Effector CD4-positive, alpha-beta T cell (primary cell): Measurements from ENCODE around the gene TRAK1.

Experiments
- DNase-seq: peaks from one replicate; pipeline ENCODE4 v3.0.0-alpha.2; 2020

The TRAK1 gene

DNA sequence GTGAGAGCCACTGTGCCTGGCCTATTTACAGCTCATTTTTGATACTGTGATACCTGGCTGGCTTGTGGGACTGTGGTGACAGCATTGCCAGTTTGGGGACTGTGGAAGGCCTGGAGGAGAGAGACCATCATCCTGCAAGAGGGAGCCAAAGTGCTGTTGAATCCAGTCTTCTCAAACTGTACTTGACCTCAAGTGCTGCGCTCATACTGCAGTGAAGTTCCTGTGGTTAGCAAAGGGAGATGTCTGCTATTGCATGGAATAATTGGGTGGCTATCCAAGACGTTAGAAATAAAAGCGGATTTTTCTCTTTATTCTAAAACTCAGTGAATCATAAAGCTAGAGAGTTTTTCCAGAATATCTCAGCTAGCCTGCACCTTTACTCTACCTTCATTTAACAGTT lies 91.4 kb downstream of the TRAK1 start:
- no peak for DNase-seq

DNA sequence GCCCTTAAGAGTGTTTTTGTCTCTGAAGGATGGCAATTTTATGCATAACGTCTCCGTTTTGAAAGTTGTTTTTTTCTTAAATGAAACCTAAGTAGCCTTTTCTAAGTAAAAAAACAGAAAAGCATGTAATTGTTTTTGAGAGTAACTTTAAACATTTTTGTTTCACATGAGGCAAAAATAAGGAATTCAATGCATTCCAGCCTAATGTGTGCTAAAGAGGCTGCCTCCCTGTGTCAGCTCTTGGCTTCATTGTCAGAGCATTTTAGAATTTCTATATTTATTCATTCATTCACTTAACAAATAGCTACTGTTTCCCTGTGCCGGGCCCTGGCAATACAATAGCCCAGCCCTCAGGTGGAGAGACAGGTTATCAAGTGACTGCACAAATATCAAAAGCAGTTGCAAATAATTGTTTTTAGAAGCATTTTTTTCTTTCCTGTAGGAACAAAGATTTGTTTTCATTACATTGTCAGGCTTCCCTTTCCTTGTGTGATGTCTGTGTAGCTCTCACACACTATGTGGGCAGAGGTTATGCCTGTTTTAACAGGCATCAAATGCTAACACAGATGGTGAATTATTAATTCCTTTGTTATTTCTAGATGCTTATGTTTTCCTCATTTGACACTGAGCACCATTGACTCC lies 93.0 kb downstream of the TRAK1 start:
- no peak for DNase-seq

GRCh38 chr3:42184651-42185443 lies 93.7 kb downstream of the TRAK1 start:
- no peak for DNase-seq

DNA sequence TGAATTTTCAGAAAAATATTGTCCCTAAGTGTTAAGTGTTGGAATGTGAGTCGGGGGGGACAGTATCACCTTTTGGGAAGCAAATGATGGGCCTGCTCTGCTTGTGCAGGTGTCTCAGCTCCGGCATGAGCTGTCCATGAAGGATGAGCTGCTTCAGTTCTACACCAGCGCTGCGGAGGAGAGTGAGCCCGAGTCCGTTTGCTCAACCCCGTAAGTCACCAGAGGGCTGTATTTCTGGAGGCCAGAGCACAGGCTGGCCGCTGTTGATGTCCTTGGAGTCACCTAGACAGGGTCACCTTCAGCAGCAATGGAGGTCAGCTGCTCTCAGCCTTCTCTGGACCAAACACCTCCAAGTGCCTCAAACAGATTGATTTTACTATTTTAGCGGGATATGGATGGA lies 96.8 kb downstream of the TRAK1 start:
- no peak for DNase-seq

DNA sequence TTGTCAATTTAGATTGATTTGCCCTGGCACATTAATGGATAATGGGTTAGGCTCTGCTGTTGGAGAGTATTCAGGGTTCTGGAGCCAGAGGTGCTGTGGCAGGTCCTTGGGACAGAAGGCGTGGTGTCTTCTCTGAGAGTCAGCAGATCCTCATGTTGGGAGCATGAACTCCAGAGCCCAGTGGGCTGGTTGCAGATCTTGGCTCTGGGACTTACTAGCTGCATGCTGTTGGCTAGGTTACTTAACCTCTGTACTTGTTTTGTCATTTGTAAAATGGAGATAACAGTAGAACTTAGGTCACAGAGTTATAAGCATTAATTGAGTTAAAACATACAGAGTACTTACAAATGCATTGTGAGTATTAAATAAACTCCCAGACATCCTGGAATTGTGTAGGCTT lies 97.2 kb downstream of the TRAK1 start:
- no peak for DNase-seq

DNA sequence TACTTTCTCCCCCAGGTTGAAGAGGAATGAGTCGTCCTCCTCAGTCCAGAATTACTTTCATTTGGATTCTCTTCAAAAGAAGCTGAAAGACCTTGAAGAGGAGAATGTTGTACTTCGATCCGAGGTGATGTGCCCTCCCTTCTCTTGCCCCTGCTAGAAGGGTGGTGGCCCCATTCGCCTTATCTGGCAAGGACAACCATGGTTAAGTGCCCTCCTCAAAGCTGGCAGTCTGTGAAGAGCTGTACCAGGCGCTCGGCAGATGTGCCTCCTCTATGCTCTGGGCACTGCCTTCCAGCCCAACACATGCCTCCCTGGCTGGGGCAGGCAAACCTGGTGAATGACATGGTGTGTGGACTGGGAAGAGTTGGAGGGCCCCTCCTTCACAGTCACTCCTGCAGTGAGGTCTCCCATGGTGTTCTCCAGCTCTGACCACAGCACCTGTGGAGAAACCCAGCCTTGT lies 97.9 kb downstream of the TRAK1 start:
- DNase-seq = no peak

DNA sequence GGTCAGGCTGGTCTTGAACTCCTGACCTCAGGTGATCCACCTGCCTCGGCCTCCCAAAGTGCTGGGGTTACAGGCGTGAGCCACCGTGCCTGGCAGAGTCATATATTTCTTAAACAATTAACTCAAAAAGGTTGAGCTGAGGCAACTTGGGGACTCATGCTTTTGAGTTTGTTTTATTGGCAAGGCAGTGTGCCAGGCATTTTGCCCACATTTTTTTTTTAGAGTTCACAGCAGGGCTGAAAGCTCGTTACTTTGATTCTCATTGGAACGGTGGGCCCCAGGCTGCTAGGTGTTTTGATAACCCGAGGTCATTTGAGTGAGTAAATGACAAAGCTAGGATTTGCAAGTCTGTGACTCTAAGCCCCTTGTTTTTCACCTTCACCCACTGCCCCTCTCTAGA lies 98.6 kb downstream of the TRAK1 start:
- no peak for DNase-seq

DNA sequence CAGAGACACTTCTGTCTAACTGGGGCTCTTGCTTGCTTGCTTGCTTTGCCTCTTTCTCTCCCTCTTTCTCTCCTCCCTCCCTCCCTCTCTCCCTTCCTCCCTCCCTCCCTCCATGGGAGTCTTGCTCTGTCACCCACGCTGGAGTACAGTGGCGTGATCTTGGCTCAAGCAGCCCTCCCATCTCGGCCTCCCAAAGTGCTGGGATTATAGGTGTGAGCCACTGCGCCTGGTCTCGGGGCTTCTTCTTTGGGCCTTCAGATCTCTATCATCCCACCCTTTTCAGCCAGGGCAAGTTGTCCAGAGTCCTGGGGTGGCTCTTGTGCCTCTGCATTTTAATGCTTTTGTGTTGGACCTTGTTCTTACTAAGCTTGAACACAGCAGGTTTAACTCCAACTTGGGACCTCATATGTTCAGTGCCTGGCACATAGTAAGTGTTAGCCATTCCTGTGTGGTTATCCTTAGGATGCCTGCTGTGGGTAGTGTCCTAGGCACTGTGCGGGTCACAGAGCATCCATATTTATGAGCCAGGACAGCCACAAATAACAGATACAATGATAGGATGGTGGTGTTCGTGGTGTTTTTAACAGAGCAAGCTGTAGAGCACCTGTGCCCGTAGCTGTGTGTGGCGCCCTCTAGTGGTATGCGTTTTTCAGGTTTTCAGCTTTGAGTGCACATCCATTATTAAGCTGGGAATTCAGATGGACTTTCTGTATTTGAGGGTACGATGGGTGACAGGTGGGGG lies 99.7 kb downstream of the TRAK1 start:
- DNase-seq = peak; percentile 67

DNA sequence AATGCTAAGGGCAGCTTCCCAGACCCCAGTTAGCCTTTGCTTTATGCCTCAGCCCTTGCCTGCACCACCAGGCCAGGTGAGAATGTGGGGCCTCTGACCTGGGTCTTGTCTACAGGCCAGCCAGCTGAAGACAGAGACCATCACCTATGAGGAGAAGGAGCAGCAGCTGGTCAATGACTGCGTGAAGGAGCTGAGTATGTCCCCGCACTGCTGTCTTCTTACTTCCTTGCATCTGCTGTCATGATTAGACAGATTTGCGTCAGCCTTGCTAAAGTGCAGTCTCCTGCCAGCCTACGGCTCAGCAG lies 100.2 kb downstream of the TRAK1 start:
- no peak for DNase-seq

- no peak for DNase-seq
Observed at GRCh38 chr3:42192334-42193200, 101.4 kb downstream of the TRAK1 start.

DNA sequence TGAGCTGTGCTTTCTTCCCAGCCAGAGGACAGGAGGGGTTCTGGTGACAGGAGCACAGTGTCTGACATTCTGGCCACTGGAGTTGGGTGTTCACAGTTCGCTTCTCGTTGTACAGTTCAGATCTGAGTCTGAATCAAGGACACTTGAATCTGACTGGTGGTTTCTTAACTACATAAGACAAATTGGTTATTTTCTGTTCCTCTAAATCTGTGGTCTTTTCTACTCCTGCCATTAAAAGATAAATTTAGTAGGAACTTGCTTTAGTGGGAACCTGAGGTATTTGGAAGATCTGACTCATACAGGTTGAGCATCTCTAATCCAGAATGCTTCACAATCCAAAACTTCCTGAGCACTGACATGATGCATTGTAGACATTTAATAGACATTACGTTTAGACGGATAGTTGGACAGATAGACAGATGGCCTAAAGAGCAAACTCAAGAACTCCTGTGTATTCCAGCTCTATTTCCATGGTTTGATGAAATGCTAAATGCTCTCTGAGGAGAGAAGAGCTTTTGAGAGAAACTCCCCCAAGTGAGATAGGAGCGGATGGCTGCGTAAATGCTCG lies 103.9 kb downstream of the TRAK1 start:
- DNase-seq = no peak

DNA sequence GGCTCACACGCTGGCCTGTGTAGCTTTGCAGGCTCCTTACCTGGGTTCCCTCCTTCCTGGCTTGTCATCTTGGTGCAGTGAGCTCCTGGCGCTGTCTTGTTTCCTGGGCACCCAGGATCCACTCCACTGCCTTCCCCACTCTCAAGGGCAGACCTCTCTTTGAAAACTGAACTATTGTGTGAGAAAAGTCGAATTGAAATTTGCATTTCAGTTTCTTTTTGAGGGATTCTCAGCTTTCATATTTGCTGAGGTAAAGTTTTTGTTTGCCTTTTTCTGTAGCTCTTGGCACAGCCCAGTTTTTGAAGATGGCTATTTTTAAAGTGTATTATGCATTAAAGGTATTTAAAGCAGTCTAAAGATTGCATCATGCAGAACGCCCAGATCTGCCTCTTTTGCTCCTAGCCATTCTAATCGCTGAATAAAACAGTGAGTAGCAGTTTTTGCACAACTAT lies 104.7 kb downstream of the TRAK1 start:
- DNase-seq = no peak

DNA sequence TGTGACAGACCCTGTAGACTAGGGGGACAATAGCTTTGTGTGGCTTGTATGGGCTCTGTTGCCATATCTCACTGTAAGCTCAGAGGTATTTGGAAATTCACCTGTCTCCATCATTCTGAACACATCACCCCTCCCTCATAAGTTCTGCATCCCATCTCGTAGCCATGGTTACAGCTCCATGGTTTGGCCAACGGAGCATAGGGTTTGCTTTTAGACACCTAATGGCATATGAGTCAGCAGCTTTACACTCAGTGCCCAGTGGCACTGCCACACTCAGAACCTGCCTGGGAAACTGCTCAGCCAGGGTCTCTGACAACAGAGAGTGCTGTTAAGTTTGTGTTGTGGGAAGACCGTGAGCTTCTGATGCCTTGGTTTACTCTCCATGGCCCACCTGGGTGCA lies 107.6 kb downstream of the TRAK1 start:
- no peak for DNase-seq

DNA sequence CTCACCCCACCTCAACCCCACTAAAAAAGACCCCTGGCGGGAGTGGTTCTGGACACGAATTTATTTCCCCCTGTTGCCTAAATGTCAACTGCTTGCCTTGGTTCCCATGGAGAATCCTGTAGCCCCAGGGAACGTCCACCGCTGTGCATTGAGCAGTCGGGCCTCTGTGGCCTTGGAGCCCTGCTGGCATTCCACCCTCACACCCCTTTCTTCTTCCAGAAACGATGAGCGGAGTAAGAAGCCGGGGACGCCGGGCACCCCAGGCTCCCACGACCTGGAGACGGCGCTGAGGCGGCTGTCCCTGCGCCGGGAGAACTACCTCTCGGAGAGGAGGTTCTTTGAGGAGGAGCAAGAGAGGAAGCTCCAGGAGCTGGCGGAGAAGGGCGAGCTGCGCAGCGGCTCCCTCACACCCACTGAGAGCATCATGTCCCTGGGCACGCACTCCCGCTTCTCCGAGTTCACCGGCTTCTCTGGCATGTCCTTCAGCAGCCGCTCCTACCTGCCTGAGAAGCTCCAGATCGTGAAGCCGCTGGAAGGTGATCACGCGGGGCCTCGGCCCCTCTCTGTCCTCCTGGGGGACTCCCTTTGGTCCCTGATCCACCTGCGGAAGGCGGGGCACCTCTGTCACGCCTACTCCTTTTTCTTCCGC lies 111.2 kb downstream of the TRAK1 start:
- no peak for DNase-seq

DNA sequence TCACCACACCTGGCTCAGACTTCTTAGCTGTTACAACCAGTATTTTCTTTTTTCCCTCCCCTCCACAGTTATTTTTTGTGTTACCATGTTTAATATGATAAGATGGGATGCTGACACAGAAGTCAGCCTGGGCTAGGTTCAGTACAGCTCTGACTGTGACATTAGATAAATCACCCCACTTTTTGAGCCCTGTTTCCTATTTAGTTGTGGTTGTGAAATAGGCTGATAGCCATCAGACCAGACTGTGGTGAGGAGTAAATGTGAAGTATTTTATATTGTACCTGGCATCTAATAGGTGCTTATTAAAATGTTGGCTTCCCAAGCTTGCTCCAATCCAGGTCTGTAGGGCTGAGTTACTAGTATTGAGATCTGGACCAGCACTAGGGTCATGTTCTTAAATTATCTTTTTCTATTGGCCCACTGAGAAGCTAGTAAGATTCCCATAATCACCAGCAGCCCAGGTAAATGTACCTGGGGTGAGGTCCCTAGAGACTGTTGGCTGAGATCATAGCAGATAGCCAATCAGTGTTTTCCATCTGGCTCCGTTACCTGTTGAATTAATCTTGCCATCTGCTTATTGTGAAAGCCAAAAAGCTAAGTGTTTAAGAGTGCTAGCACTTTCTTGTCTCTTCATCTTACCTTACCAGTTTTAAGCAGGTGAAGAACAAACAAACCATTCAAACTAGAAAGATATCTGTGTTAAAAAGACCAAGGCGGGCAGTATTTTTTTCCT lies 113.9 kb downstream of the TRAK1 start:
- DNase-seq = no peak

DNA sequence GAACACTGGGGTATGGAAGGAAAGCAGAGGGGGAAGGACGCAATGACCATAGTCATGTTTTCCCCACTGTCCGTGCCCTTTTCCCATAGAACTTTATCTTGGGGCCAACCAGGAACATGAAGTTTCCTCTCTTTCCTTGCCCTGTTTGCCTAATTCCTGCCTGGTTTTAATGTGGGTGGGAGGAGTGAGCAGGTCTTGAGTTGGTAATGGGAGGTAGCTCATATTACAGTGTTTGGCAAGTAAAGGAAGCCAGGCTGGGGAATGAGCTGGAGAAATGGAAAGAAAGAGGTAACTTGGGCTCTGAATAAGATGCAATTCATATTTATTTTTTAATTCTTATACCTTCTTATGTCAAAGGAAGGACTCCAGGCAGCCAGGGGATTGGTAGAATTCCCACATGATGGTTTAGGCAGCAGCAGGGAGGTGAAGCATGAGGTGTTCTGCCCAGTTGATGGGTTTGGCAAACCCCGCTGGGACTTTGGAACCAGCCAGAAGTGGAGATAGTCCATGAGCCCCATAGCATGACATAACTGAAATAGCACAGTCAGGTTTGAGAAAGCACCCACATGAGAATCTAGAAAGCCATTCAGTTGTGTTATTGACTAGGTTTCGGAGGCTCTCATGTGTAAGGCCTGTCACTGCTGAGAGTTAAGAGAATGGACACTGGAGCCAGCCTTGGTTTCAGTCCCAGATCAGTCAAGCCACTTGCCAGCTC lies 114.8 kb downstream of the TRAK1 start:
- no peak for DNase-seq

GRCh38 chr3:42209917-42210316 lies 118.8 kb downstream of the TRAK1 start:
- DNase-seq = no peak

DNA sequence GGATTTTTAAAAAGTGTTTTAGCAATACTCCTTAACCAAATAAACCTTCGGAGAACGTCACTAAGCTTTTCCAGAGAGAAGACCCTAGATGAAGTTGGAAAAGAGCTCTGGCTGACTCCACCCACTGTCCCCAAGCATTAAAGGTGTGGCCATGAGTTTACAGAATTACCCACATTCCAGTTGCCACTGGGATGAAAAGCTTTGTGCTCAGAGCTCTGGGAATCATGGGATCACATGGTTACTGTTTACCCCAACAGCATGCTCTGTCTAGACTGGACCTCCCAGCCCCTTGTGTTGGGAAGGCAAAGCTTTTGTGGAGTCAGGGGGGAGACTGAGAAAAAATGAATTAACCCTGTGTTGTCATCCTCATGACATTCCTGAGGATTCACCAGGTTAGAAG lies 119.6 kb downstream of the TRAK1 start:
- no peak for DNase-seq

GRCh38 chr3:42213417-42213816 lies 122.3 kb downstream of the TRAK1 start:
- no peak for DNase-seq

DNA sequence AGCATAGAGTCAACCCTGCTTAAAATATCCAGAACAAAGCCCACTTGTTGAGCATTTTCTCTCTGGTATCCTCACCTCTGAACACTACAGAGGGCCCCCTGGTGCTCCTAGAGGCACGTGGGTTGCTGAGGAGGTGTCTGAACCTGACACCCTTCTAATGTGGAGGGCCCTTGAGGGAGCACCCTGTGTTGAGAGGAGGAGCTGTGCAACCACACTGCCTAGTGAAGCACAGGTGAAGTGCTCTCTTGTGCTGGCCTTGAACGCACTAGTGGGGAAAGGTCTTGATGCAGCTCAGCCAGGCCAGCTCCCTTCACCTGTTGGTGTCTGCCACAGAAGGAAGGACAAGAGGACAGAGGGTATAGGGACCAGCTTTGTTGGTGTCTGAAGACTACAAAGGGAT lies 122.9 kb downstream of the TRAK1 start:
- DNase-seq = no peak
